Measurements from ENCODE around the gene BATF.

The BATF gene

GRCh38 chr14:75531660-75532317 lies 9.5 kb downstream of the BATF start:
- no peak for DNase-seq (ENCODE audit: low read depth)

- no peak for DNase-seq (ENCODE audit: low read depth)
Observed at GRCh38 chr14:75533791-75534555, 11.7 kb downstream of the BATF start.

DNA sequence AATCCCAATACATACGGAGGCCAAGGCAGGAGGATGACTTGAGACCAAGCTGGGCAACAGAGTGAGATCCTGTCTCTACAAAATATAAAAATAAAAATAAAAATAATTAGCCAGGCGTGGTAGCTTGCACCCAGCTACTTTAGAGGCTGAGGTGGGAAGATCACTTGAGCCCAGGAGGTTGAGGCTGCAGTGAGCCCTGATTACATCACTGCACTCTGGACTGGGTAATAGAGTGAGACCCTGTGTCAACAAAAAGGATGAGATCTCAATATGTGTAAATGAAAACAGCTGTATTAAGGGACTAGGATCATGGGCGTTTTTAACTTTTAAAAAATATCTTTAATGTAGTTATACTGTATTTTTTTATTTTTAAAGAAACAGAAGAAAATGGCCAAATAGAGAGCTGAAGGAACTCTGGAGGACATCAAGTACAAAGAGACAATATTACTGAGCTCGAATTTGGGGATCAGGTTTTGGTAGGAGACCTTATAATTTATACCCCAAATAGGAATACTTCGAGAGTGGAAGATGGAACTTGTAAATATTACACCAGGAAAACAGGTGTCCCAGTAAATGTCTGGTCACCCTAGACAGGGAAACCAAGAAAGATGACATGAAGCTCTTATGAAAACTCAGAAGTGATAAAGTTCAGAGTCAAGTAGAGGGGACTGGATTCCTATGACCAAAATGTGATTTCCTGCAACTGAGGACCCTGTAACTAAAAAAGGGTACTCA lies 13.1 kb downstream of the BATF start:
- no peak for DNase-seq (ENCODE audit: low read depth)

GRCh38 chr14:75537071-75537470 lies 14.8 kb downstream of the BATF start:
- no peak for DNase-seq (ENCODE audit: low read depth)

- DNase-seq (ENCODE audit: low read depth) = no peak
Observed at GRCh38 chr14:75539162-75539560, 16.9 kb downstream of the BATF start.

DNA sequence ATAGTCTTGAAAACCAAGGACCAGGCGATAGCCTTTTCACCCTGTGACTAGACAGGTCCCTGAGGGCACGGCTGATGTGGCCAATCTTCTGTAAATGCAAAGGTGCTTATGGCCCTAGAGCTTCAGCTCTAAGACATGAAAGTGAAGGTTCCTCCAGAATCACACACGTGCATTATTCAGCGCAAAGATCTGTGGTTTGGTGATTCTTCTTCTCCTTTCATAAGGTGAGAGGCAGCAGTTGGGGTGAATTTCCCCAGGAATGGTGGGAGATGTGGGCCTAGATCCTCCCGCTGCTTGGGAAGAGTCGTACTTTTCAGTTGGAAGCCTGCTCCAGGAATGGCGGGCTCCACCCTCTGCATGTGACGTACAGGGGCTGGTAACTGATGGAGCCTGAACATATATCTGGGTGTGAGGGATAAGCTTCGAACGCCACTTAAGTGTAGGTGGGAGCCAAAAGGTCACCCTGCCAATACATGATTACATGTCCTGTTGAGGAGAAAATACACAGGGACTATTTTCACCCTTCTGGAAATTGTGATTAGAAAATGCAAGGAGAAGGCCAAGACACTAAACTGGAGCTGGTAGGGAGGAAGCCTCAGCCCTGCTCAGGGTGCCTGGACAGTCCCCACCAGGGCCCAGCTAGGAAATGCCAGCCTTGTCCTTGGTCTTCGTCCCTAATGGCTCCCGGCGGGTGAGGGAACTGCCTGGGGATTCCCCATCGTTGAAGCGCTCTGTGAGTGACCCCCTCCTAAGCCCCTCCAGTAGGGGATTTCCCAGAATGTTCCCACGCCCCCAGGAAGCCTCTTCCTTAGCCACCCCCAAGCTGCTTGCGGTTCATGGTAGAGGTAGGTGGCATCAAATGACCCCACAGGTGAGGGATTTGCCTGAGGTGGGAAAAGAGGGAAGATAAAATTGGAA lies 17.6 kb downstream of the BATF start:
- peak; percentile 27 for DNase-seq (ENCODE audit: low read depth)

- DNase-seq (ENCODE audit: low read depth) = no peak
Observed at GRCh38 chr14:75540479-75540851, 18.2 kb downstream of the BATF start.

DNA sequence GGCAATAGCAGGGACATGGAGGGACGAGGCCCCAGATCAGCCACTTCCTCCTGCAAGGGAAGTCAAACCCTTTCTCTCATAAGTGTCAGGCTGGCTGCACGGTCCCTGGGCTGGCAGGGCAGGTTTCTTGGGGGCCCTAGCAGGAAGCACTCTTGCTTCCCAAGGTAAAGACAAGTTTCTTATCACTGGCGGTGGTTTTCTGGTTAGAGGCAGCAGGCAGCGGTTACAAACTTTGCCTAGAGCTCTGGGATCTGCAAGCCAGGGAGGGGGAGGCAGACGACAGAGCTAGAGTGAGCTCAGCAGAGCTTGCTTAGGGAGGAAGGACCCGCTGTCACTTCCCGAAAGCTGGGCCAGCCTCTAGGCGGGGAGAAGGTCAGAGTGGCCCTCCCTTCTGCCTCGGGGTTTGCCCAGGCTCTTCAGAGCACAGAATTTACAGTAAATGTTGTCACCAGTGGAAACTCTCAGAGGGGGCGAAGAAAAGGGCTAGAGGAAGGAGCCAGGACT lies 20.4 kb downstream of the BATF start:
- peak; percentile 62 for DNase-seq (ENCODE audit: low read depth)

- DNase-seq (ENCODE audit: low read depth) = no peak
Observed at GRCh38 chr14:75543253-75543652, 21.0 kb downstream of the BATF start.

DNA sequence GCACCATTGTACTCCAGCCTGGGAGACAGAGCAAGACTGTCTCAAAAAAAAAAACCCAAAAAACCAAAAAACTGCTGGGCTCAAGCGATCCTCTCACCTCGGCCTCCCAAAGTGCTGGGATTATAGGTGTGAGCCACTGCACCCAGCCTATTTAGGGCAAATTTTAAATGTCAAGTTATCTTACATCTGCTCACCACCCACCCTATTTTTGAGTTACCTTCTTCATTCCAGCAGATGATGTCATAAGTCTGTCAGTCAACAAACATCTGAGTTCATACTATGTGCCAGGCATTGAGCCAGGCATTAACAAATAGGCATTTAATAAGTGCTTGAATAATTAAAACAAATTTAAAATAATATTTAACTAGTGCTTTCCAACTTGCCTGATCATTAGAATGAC lies 21.5 kb downstream of the BATF start:
- DNase-seq (ENCODE audit: low read depth) = no peak

DNA sequence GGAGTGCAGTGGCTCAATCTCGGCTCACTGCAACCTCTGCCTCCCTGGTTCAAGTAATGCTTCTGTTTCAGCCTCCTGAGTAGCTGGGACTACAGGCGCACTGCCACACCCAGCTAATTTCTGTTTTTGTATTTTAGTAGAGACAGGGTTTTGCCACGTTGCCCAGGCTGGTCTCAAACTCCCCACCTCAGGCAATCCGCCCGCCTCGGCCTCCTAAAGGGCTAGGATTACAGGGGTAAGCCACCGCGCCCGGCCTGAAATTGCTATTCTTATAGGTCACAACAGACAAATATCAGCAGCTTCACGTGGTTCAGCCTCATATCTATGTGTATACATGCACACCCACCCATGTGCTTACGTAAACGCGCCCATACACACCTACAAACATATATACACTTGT lies 23.6 kb downstream of the BATF start:
- DNase-seq (ENCODE audit: low read depth) = no peak

- DNase-seq (ENCODE audit: low read depth) = no peak
Observed at GRCh38 chr14:75547552-75548250, 25.4 kb downstream of the BATF start.

DNA sequence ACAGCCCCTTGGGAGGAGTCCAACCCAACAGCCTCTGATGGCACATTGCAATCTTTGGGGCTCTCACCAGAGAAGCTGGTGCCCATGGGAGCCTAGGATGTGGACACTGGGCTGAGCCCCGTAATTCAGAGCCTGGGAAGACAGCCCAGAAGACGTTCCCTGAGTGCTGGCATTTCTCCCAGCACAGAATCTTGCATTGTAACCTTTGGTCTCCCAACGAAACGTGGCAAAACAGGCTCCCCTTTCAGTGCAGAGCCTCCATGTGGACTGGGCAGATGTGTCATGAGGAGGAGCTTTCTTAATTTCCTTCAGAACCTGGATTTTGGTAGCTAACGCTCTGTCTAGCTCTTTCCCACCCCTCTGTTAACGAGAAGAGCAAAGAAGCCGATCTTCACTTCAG lies 26.3 kb downstream of the BATF start:
- DNase-seq (ENCODE audit: low read depth) = no peak

DNA sequence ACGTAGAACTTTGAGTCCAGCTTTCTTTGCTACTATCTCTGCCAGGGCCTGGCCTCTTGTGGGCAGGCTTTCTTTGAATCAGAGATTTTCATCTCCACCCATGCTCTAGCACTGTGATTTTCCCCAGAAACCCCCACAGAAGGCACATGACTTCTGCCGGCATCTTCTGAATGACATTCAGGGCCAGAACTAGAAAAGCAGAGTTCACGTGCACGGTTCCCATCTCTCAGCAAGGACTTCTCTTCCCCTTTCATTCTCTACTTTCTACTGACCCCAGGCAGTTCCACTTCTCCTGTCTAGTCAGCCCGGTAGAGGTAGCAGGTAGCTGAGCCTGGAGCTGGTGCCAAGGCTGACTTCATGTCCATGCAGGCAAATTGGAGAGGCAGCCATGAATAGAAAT lies 26.9 kb downstream of the BATF start:
- no peak for DNase-seq (ENCODE audit: low read depth)

DNA sequence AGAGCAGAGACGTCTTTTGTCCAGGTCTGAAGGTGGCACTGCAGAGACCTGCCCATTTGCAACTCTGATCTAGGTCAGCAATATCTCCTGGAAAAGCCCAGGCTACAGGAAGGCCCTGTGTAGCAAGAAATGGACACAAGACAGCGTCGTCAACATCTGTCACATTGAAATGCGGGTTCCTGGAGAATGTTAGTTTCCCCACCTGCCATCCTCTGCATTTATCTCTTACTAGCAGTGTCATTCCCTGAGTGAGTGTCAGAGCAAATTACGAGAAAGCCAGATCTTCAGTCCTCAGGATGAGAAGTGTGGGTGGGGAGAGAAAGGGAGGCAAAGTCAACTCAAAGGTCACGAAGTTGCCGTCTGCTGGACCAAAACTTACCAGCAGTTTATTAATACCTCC lies 28.8 kb downstream of the BATF start:
- no peak for DNase-seq (ENCODE audit: low read depth)

- DNase-seq (ENCODE audit: low read depth) = no peak
Observed at GRCh38 chr14:75553157-75553556, 30.9 kb downstream of the BATF start.

DNA sequence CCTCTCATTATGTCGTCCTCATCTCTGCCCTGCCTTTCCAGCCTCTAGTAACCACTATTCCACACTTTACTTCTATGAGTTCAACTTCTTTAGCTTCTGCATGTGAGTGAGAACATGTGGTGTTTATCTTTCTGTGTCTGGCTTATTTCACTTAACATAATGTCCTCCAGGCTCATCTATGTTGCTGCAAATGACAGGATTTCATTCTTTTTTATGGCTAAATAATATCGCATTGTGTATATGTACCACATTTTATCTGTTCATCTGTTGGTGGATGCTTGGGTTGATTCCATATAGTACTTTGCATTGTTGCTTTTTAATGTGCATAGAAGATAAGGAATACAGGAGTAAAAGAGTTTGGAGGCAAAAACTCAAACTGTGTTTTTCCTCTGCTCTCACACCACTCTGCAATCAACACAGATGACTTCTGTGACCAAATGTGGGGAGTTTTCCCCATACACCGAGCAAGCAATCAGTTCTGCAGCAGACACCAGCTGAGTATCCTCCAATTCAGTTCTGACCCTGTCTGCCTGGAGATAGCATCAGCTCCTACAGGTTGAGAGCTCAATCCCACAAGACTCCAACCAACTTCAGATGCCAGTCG lies 31.6 kb downstream of the BATF start:
- no peak for DNase-seq (ENCODE audit: low read depth)

- no peak for DNase-seq (ENCODE audit: low read depth)
Observed at GRCh38 chr14:75554482-75554881, 32.2 kb downstream of the BATF start.

DNA sequence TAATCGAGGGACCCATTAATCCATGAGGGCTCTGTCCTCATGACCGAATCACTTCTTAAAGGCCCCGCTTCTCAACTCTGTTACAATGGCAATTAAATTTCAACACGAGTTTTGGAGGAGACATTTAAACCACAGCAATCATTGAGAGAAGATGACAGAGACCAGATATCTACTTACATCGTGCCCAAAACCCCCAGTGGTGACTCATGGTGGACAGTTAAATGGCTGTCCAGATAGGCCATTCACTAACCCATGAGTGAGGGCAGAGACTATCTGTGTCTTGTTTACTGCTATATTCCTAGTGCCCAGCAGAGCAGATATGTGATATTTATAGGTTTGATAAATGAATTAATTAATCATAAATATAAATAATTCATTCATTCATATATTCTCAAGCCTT lies 36.2 kb downstream of the BATF start:
- DNase-seq (ENCODE audit: low read depth) = no peak

DNA sequence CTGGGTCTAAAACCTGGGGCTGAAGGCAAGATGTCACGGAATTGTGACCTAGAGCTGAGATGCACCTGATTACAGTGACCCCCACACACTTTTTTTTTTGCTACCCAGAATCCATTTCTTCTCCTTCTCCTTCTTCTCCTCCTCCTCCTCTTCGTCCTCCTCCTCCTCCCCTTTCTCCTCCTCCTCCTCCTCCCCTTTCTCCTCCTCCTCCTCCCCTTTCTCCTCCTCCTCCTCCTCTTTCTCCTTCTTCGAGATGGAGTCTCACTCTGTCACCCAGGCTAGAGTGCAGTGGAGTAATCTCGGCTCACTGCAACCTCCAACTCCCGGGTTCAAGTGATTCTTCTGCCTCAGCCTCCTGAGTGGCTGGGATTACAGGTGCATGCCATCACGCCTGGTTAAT lies 36.8 kb downstream of the BATF start:
- no peak for DNase-seq (ENCODE audit: low read depth)

Measured in T follicular helper cell (primary cell).